HG02981 (cell line): ENCODE measurements around the gene RADIL.

Experiments used
- ATAC-seq: cut with Tn5 transposase; IDR thresholded peaks from one replicate; pipeline ENCODE4 v1.9.1; 2021; ENCODE audit warnings: mild to moderate bottlenecking, moderate library complexity; ENCODE audit not compliant: unreplicated experiment

RADIL gene

DNA sequence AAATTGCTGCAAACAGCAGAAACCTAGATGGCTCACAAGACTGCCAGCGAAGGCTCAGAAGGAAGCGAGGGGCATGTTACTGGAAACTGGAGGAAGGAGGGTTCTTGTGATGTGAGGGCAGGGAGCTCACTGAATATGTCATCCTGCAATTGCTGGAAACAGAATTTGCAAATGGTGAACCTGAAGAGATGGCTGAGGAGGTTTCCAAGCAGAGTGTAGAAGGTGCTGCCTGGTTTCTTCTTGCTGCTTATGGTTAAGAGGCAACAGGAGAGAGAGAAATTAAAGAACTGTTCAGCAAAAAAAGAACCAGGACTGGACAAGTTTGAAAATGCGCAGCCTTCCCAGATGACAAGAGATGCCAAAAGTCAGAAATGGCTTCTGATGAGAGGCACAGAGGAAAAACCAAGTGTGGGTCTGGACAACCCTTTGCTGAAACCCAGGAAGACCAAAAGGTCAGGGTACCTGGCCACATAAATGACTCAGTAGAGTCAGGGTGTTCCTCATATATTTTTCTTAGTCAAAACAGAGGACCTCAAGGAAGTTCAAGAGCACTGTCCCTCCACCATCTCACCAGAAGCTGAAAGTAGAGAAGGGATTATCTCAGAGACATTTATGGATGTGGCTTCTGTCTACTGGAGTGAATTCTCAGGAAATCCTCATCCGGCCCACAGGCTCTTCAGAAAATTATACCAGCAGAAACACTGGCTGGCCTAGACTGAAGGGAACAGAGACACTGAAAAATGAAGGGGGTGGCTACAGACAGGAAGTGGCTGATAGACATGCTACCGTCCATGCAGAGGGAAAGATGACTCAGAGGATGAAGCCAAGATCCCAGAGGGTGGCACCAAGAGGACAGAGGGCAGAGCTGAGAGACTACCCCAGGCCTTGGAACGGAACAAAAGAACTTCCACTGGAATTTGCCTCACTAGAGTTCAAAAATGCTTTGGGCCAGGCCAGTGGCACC is 31.8 kb downstream of the RADIL start:
- ATAC-seq = no peak

DNA sequence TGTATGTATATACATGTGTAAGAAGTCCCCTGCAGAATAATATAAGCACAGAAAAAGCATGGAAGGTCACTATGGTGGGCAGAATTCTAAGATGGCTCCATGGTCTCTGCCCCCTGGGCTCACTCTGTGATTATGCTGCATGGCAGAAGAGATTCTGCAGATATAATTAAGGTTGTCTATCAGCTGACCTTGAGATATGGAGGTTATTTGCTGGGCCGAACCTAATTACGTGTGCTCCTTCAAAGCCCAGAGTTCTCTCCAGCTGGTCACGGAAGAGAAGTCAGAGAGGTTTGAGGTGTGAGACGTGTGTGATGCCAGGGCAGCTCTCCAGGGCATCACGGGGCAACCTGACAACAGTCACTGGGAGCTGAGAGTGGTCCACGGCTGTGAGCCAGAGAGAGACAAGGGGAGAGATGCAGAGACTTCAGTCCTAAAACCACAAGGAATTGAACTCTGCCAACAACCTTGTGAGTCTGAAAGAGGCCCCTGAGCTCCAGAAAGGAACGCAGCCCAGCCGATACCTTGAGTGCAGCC is 33.2 kb downstream of the RADIL start:
- ATAC-seq = no peak

DNA sequence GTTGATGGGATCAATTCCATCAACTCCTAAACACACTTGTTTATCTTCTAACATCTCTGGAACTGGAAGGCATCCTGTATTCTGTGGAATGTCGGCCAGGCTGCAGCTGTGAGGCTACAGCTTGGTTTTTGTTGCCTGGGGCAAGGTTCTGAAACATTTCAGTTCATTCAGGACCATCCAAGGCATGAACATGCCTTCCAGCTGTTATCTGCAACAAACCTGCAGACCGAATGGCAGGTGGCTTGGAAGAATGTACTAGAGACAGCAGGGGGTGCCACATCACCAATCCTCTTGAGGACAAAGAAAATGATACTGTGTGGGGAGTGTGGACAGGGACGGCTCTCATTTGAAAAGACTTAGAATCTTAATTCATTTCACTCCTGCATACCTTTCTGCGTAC is 34.1 kb downstream of the RADIL start:
- ATAC-seq = no peak

DNA sequence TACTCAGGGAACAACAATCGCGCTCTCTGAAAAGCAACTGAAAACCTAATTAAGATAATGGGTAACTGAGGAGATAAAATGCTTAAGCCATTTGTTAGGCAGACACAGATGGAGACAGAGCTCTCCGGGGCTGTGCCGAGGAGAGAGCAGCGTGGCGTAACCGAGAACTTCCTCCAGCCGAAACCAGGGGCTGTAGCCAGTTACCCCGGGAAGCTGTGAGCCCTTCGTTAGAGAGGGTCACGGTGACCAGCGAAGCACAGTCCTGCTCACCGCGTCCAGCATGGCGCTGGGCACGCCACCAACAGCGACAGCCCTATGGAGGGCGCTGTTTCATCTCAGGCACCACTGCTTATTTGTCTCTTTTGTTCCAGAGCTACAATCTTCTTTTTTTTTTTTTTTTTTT is 37.8 kb downstream of the RADIL start:
- no peak for ATAC-seq

DNA sequence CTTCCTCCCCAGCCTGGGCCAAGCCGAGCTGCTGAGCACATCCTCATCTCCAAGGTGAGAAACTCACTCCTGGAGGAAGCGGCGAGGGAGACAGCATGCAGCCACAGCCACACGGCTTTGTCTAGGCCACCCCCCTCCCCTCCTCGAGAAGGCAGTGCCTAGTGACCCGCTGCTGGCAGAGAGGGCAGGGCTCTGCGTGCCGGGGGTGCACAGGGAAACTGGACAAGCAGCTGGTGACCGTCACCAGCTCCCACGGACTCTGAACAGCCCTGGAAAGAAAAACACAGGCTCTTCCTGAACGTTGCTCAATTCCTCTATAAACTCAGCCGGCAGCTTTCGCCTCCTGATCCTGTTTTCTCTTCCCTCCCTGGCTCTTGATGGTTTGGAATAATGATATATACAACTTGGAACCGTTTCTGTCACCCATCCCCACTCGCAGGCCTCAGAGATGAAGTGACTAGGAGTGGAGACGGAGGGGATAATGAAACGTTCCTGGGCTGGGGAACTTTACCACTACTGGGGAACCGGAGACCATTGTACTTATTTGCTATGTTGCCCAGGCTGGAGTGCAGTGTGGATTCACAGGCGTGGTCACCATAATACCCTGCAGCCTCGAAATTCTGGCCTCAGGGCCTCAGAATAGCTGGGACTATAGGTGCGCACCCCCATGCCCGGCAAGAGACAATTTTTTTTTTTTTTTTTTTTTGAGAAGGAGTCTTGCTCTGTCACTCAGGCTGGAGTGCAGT is 41.0 kb downstream of the RADIL start:
- no peak for ATAC-seq

DNA sequence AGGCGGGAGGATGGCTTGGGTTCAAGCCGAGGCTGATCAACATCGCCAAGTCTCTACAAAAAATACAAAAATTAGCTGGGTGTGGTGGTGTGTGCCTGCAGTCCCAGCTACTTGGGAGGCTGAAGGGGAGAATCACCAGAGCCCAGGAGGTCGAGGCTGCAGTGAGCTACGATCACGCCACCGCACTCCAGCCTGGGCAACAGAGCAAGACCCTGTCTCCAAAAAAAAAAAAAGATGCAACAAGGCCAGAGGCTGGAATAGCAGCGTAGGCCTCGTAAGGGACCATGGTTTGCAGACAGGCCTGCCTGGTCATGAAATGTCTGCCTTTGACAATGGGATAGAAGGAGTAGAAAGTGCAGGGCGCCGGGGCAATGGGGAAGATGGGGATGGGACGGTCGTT is 41.7 kb downstream of the RADIL start:
- no peak for ATAC-seq

DNA sequence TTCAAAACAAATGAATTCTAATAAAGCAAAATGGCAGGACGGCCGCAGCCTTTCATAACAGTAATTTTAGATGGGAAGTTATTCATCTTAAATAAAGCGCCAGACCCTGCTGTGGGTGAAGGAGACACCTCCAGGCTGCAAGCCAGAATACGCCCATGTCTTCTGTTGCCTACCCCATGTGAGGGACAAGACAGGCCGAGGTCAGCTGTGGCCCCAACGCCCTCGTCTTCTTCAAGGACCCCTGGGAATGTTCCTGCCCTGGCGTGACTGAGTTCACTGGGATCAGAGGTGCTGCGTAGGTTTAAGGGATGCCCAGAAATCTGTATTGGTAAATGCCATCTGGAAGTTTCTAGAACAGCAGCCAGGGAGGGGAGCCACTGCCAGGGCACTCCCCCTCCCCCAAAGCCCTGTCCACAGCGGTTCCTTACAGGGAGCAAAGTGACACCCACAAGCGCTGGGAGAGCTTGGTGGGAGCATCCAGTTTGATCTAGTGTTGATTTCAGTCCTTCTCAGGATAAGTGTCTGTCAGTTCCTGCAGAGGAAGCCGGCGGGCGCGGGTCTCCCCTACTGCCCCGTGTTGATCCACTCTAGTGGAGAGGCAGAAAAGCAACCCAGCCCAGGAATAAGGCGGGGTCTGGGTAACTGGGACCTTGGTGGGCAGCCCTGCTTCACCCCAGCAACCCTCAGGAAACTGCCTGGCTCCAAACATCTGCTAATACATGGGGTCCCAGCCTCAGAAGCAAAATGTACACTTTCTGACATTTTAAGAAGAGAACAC is 42.3 kb downstream of the RADIL start:
- no peak for ATAC-seq

DNA sequence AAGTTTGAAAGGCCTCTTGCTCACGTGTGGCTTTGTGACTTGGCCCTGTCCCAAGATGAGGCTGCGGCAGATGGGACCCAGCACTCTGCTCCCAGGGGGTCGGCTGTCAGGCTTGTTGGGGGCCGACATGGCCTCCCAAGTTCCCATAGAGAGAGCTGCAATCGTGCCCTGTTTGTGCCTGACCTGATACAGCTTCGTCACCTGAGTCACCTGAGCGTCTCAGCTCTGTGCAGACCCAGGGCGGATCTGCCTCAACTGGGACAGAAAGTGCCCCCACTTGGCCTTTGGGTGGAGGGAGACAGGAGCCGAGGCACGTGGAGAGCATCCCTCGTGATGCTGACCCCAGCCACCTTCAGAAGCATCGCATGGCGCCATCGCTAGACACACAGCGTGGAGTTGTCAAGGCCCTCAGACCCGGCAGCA is 43.4 kb downstream of the RADIL start:
- no peak for ATAC-seq

DNA sequence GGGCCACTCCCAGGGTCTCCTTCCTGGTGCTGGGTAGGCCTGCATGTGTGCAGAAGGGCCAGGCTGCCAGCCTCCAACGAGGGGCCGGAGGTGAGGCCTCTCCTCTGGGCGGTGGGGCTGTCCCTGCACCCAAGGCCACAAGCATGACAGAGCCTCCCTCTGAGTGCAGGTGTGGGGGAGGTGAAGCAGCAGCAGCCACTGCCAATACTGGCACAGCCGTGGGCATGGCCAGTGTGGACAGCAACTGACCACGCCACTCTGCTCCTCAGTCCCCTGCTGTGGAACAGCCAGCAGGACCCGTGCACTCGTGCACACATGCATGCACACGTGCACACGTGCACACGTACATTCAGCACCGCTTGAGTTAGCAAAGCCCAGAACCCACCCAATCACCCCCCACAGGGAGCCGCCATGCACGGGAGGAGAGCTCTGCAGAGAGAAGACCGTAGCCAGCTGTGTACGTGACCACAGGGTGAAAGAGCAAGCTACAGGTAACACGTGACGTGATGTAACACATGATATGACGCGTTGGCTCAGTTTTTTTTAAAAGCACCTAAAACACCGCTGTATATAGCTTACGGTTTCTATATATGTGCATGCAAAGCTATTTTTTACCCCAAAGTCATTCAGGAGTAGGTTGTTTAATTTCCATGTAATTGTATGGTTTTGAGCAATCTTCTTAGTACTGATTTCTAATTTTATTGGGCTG is 44.7 kb downstream of the RADIL start:
- no peak for ATAC-seq

DNA sequence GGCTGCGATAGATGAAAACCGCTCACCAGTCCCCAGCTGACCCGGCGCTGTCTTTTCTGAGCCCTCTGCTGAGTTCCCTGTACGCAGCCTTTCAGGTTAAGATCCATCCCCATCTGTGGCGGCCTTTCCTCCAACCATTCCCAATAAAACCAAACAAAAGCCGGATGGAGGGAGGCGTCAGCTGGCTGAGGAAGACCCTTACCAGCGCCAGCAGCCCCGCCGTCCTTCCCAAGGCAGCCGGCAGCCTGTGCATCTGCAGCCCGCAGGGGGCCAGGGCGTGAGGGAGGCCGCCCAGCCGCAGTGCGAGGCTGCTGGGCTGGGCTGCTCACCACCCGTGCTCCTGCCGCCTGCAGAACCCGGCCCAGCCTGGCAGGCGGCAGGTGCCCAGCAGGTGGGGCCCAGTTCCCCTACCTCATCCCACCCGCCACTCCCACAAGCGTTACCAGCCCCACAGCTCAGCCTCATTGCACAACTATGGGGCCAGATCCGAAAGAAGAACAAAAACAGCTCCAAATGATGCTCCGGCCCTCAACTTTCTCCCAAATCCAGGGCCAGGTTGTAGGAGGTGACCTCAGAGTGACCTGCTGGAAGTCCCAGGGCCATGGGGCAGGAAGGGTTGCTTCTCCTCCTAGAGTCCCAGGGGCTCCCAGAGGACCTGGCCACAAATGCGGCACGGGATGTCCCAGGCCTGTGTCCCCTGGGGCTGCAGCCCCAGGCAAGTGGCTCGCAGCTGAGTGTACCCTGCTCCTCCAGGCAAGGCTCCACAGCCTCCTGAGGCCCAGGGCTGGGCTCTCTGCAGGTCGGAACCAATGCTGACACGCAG is 45.5 kb downstream of the RADIL start:
- no peak for ATAC-seq

DNA sequence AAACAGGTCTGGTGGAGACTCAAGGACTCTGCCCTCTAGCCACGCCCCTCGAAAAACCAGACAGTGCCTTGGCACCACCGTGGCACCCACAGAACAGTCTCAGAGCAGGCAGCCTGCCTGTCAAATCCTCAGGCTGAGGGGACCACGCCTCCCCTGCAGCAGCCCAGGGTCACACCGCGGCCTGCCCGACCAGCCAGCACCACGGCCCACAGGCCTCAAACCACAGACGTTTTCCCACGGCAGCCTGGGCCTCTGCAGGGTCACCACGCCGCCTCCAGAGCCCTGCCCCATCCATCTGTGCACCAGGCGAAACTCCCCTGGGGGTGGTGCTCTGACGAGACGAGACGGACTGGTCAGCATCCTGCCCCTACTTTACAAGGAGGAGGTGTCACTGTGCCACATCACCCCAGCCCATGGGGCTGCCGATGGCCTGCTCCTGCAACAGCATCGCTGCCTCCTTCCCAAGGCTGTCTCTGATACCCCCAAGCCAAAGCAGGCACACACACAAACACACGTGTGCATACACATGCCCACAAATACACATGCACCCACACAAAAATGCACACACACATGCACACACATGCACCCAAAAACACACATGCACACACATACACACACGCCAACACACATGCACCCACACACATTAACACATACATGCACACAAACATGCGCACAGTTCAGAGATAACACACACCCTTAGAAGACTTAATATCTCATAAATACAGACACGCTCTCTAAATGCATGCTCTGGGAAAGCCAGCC is 46.3 kb downstream of the RADIL start:
- ATAC-seq = no peak

DNA sequence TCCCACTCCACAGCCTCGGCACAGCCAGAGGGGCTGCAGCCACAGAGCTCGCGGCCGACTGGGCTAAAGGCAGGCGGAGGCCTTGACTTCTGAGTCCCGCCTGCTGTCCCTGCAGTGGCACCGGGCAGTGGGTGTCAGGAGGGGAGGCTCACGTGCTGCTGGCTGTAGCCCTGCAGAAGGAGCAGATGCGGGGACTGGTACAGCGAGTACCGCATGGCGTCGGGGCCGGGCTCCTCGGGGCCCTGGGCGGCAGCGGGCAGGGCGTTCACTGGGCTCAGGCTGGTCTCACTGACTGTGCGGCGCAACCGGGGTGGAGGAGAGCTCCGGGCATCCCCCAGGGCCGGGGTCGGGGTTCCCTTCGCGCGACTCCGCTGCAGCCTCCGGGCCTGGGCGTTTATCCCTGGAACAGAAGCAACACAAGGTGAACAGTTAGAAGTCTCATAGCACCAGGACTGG is 47.3 kb downstream of the RADIL start:
- ATAC-seq = no peak

DNA sequence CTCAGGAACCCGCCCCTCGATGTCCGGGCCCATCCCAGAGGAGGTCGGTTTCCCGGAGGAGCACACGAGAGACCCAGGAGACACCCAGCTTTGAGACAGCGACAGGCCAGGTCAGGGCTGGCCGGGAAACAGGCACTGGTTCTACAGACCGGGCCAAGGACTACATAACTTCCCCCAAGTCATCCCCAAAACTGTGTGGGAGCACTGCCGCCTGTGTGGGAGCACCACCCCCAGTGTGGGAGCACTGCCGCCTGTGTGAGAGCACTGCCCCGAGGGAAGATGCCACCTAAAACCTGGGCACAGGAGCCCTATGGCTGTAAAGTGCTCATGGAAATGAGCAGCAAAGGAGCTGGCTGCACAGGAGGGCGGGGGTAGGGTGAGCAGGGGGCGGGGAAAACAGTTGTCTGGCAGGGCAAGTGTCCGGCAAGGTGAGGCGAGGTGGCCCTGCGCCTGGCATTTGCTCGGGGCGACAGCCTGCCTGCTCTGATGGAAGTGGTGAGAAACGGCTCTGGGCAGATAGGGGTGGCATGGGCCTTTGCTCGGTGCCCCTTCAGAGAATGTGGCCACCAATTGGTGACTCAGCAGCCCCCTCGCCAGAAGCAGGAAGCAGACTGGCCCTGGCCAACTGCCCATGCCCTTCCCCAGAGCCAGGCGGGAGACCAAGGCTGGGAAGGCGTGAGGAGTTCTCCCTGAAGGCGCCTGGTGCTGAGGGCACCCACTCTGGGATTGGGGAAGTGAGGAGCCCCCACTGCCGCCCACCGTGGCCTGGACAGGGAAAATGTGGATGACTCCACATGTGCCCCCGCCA is 47.9 kb downstream of the RADIL start:
- no peak for ATAC-seq

DNA sequence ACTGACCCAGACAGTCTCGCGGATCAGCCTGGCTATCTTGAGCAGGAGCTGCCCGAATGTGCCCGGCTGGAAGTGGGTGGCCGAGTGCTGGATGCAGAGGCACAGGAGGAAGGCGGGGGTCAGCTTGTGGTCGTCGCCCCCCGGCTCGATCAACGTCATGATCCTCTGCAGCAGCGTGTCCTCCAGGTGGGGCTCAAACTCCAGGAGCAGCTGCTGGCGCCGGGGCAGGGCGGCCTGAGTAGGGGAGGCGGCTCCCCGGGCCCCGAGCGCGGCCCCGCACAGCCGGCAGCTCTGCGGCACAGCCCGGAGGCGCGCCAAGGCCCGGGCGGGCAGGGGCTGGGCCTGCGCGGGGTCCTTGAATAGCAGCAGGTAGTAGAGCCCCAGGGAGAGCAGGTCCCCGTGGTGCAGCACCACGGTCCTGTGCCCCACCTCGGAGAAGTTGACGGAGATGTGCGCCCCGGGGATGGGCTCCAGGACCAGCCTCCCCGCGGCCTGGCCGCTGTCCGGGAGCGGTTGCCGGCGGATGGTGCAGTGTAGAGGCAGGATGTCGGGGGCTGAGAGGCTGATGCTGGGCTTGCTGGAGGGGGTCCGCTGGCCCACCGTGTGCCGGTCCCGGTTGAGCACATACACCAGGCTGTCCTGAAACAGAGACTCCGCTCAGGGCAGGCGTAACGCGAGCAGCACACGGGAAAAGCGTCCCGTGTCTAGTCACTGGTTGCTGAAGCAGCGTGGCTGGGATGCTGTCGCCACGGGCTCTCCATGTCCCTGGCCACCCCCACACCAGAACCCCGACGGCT is 48.7 kb downstream of the RADIL start:
- no peak for ATAC-seq

DNA sequence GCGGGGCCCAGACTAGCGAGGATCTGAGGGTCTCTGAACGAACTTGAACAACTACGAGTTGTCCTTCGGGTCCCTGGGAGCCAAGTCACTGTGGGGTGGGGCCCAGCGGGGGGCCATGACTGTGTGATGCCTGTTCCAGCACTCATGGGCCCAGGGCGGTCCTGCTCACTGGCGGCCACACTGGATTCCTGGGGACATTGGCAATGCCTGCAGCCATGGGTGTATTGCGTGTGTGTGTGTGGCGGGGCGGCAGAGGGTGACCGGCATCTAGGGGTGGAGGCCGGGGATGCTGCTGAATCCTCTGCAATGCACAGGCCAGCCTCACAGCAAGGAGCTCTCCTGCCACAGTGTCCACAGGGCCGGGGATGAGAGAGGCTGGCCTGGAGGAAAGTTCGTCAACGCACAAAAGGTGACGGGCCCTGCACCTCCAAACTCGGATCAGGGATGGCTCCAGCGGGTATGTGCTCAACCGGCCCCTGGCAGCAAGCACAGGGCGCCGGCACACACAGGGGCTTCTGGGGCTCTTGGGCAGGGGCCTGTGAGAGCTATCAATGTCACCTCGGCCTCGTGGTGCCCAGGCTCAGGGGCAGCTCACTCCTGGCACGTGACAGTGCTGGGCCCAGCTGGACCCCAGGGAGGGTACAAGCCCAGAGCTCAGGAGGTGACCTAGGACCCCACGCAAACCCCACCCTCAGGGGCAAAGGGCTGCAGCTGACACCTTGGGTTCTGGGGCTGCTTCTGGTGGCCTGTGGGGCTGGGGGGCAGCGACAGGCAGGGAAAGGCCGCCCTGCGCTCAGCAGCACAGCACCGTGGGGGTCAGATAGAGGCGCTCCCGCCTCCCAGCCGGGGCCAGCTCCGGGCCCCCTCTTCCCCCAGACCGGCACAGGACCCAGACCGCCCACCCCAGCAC is 49.6 kb downstream of the RADIL start:
- no peak for ATAC-seq

DNA sequence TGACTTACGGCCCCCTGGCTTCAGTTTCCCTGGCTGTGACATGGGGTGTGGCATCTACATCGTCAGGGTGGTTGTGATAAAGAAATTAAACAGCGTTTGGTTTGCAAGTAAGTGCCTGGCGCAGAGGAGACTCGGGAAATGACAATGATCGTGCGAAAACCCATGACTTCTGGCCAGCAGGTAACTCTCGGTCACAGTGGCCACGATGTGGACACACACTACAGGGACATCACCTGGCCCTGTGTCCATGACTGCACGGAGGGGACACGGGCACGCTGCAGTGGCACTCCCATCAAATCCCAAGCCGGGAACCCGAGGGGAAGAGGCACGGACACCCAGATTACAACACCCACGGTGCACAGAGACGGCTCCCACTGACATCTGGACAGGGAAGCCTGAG is 50.3 kb downstream of the RADIL start:
- ATAC-seq = no peak
